Measurements from ENCODE around the gene PDIA3. TPM values are rescaled to one million over a fixed set of nuclear protein-coding genes. Genes with fewer than 3 reads are reported as not detected.
"Not testable (repeated sequence)": the region's sequence is repeated elsewhere in the genome, so short reads cannot be mapped to it uniquely, and the experiment has no call there.

Gene PDIA3
- total RNA-seq, 1 experiment from 2014 or later, result 630 TPM

- TF ChIP-seq, protein P1, sequence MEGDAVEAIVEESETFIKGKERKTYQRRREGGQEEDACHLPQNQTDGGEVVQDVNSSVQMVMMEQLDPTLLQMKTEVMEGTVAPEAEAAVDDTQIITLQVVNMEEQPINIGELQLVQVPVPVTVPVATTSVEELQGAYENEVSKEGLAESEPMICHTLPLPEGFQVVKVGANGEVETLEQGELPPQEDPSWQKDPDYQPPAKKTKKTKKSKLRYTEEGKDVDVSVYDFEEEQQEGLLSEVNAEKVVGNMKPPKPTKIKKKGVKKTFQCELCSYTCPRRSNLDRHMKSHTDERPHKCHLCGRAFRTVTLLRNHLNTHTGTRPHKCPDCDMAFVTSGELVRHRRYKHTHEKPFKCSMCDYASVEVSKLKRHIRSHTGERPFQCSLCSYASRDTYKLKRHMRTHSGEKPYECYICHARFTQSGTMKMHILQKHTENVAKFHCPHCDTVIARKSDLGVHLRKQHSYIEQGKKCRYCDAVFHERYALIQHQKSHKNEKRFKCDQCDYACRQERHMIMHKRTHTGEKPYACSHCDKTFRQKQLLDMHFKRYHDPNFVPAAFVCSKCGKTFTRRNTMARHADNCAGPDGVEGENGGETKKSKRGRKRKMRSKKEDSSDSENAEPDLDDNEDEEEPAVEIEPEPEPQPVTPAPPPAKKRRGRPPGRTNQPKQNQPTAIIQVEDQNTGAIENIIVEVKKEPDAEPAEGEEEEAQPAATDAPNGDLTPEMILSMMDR (IDR thresholded peaks at IDR 0.05; ENCODE audit: unreplicated experiment), result no peak
- no peaks in the 10 kb centered on the region for H3K9me3 Mint-ChIP-seq (ENCODE audit: unreplicated experiment)
- peak; percentile 87 for DNase-seq (ENCODE audit: unreplicated experiment)
- H3K36me3 Mint-ChIP-seq (ENCODE audit: insufficient read depth, unreplicated experiment), result peaks cover 72% of the 10 kb centered on the region
- CTCF ChIA-PET, result interaction anchor here (0.6 kb wide), 2 partner anchors 30 to 360 kb away, joined by 3 to 4 read pairs; no protein-coding TSS in a partner anchor
- H3K27ac Mint-ChIP-seq (ENCODE audit: low read depth, unreplicated experiment), result peak within 1 kb of the TSS; percentile 97
- intact Hi-C loops (cut with micrococcal nuclease), result no loop called here
- no peaks in the 10 kb centered on the region for H3K27me3 Mint-ChIP-seq (ENCODE audit: insufficient read depth, unreplicated experiment)
- H3K4me3 Mint-ChIP-seq (ENCODE audit: unreplicated experiment), result peak within 1 kb of the TSS; percentile 90
- peaks cover 33% of the 10 kb centered on the region for H3K4me1 Mint-ChIP-seq (ENCODE audit: insufficient read depth, unreplicated experiment)
- TSS peak; percentile 54 for BruUV-seq (replicated peaks)
- POLR2A ChIA-PET, result interaction anchor here (0.5 to 13.7 kb wide), 15 partner anchors 9 to 737 kb away, joined by 3 to 162 read pairs (median 5); partner anchors contain the start of genes EIF3J, ELL3, MFAP1 and SERF2
Observed at GRCh38 chr15:43800286-43801141, 54.3 kb downstream of the PDIA3 start, which contains the start of gene HYPK. TSS of gene HYPK (plus strand) at chr15:43800599. CDS start at chr15:43800623, 24 bp downstream.

- H3K27me3 Mint-ChIP-seq (ENCODE audit: insufficient read depth, unreplicated experiment); DNase-seq (ENCODE audit: unreplicated experiment); BruUV-seq (replicated peaks); H3K9me3 Mint-ChIP-seq (ENCODE audit: unreplicated experiment); intact Hi-C loops (cut with micrococcal nuclease); H3K4me3 Mint-ChIP-seq (ENCODE audit: unreplicated experiment); H3K27ac Mint-ChIP-seq (ENCODE audit: low read depth, unreplicated experiment): not testable (repeated sequence)
- Mint-ChIP-seq H3K4me1 (ENCODE audit: insufficient read depth, unreplicated experiment) (peaks cover 24% of the 10 kb centered on the region), H3K36me3 (ENCODE audit: insufficient read depth, unreplicated experiment) (peaks cover 76% of the 10 kb centered on the region)
- ChIA-PET CTCF (interaction anchor here (0.8 to 1.2 kb wide), 2 partner anchors 9 to 79 kb away, joined by 3 read pairs; no protein-coding TSS in a partner anchor), POLR2A (interaction anchor here (1.3 to 8.6 kb wide), 3 partner anchors 12 to 26 kb away, joined by 5 to 99 read pairs (median 42); partner anchors contain the start of genes ELL3, MFAP1, SERF2 and WDR76)
Observed at GRCh38 chr15:43802676-43803075, 56.4 kb downstream of the PDIA3 start.

DNA sequence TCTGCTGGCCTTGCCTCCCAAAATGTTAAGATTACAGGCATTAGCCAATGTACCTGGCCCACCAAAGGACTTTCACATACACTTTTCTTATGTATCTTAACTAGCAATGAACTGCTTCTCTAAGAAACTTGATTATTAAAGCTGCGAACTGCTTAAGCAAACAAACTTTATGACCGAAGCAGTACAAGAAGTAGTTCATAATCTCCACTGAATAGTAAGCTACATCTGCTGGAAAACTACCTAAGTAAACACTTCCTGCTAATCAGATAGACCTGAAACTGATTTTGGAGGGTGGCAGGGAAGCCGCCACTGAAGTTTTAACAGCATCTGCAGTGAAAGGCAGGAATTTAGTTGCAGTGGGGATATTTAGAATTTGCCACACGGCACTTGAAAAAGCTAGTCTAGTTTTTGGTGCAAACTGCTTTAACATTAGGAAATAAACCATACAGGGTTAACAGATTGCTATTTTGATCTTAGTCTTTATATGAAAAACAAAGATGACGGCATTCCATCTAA is 62.3 kb downstream of the PDIA3 start:
- intact Hi-C loops (cut with micrococcal nuclease), result no loop called here
- CTCF ChIA-PET, result interaction anchor here (0.9 to 1.4 kb wide), 2 partner anchors 32 to 38 kb away, joined by 3 to 4 read pairs; partner anchors contain the start of gene ELL3
- DNase-seq (ENCODE audit: unreplicated experiment), result no peak
- no peaks in the 10 kb centered on the region for H3K9me3 Mint-ChIP-seq (ENCODE audit: unreplicated experiment)
- TF ChIP-seq, protein P1 (IDR thresholded peaks at IDR 0.05; ENCODE audit: unreplicated experiment), result no peak
- no TSS peak for BruUV-seq (replicated peaks)
- POLR2A ChIA-PET, result interaction anchor here (1.4 to 2.6 kb wide), 2 partner anchors 8 to 15 kb away, joined by 3 to 14 read pairs; partner anchors contain the start of genes HYPK and SERINC4
- no peak overlapping the region for H3K4me3 Mint-ChIP-seq (ENCODE audit: unreplicated experiment)
- H3K36me3 Mint-ChIP-seq (ENCODE audit: insufficient read depth, unreplicated experiment), result peaks cover 92% of the 10 kb centered on the region
- H3K27ac Mint-ChIP-seq (ENCODE audit: low read depth, unreplicated experiment), result no peak overlapping the region
- no peaks in the 10 kb centered on the region for H3K4me1 Mint-ChIP-seq (ENCODE audit: insufficient read depth, unreplicated experiment)
- H3K27me3 Mint-ChIP-seq (ENCODE audit: insufficient read depth, unreplicated experiment), result no peaks in the 10 kb centered on the region

- no peaks in the 10 kb centered on the region for H3K9me3 Mint-ChIP-seq (ENCODE audit: unreplicated experiment)
- H3K4me1 Mint-ChIP-seq (ENCODE audit: insufficient read depth, unreplicated experiment), result no peaks in the 10 kb centered on the region
- no peaks in the 10 kb centered on the region for H3K27me3 Mint-ChIP-seq (ENCODE audit: insufficient read depth, unreplicated experiment)
- peaks cover 92% of the 10 kb centered on the region for H3K36me3 Mint-ChIP-seq (ENCODE audit: insufficient read depth, unreplicated experiment)
- H3K27ac Mint-ChIP-seq (ENCODE audit: low read depth, unreplicated experiment), result no peak overlapping the region
- ChIA-PET CTCF (interaction anchor here (0.6 to 1.4 kb wide), 3 partner anchors 32 to 64 kb away, joined by 3 to 4 read pairs (median 3); partner anchors contain the start of gene ELL3), POLR2A (interaction anchor here (0.6 to 2.6 kb wide), 6 partner anchors 8 to 107 kb away, joined by 3 to 14 read pairs (median 3); partner anchors contain the start of genes HYPK, MFAP1 and SERINC4)
- no TSS peak for BruUV-seq (replicated peaks)
- TF ChIP-seq, protein P1 (IDR thresholded peaks at IDR 0.05; ENCODE audit: unreplicated experiment), result no peak
- intact Hi-C loops (cut with micrococcal nuclease), result no loop called here
- no peak for DNase-seq (ENCODE audit: unreplicated experiment)
- no peak overlapping the region for H3K4me3 Mint-ChIP-seq (ENCODE audit: unreplicated experiment)
Observed at GRCh38 chr15:43808960-43809678, 62.9 kb downstream of the PDIA3 start.

DNA sequence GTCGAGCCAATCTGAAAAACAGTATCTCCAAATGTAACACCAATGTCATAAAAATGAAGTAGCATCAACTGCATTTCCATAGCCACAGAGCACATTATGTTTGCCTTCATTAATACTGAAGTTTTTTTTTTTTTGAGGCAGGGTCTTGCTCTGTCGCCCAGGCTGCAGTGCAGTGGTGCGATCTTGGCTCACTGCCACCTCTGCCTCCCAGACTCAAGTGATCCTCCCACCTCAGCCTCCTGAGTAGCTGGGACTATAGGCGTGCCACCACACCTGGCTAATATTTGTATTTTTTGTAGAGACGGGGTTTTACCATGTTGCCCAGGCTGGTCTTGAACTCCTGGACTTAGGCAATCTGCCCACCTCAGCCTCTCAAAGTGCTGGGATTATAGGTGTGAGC is 68.8 kb downstream of the PDIA3 start:
- H3K4me3 Mint-ChIP-seq (ENCODE audit: unreplicated experiment); intact Hi-C loops (cut with micrococcal nuclease); H3K4me1 Mint-ChIP-seq (ENCODE audit: insufficient read depth, unreplicated experiment); H3K9me3 Mint-ChIP-seq (ENCODE audit: unreplicated experiment); POLR2A ChIA-PET; H3K27me3 Mint-ChIP-seq (ENCODE audit: insufficient read depth, unreplicated experiment); H3K27ac Mint-ChIP-seq (ENCODE audit: low read depth, unreplicated experiment); DNase-seq (ENCODE audit: unreplicated experiment); BruUV-seq (replicated peaks); CTCF ChIA-PET: not testable (repeated sequence)
- peaks cover 83% of the 10 kb centered on the region for H3K36me3 Mint-ChIP-seq (ENCODE audit: insufficient read depth, unreplicated experiment)

Data from MCF 10A (cell line).